Activated naive CD4-positive, alpha-beta T cell treated with anti-CD3 and anti-CD28 coated beads for 36 hours (primary cell): ENCODE results near the gene CHRNB2. TPM values are rescaled to one million over a fixed set of nuclear protein-coding genes. Genes with fewer than 3 reads are reported as not detected.
A peak's percentile ranks its signal among the peaks of the same experiment; 100 is the strongest.

ENCODE experiments used
- CTCF ChIA-PET: fragments of 350-600 bp; sonication (Branson Sonifier 250); formaldehyde crosslinking; loops from one replicate; lab custom pipeline; 2021; ENCODE audit warnings: antibody characterized with exemption; lab: Charles Lee
- DNase-seq: peaks from one replicate; pipeline ENCODE4 v3.0.0-alpha.2; 2020
- H3K27ac Mint-ChIP-seq: one replicate; pipeline ENCODE4 v1.8.0; 2021; ENCODE audit warnings: mild to moderate bottlenecking, mixed read lengths
- H3K27me3 Mint-ChIP-seq: one replicate; pipeline ENCODE4 v1.8.0; 2021; ENCODE audit warnings: low read depth, mixed read lengths
- H3K36me3 Mint-ChIP-seq: one replicate; pipeline ENCODE4 v1.8.0; 2021; ENCODE audit warnings: low read depth, mixed read lengths
- H3K4me1 Mint-ChIP-seq: one replicate; pipeline ENCODE4 v1.8.0; 2021; ENCODE audit warnings: low read depth, mixed read lengths
- H3K4me3 Mint-ChIP-seq: one replicate; pipeline ENCODE4 v1.8.0; 2021; ENCODE audit warnings: mild to moderate bottlenecking, moderate library complexity, mixed read lengths
- H3K9me3 Mint-ChIP-seq: one replicate; pipeline ENCODE4 v1.8.0; 2021; ENCODE audit warnings: mixed read lengths
- intact Hi-C: fragments of 100-400 bp; cut with micrococcal nuclease; formaldehyde crosslinking; loops from one replicate; pipeline ENCODE4 v1.15.1; 2023
- total RNA-seq, 2 experiments: library from RNA; stranded (reverse); gene quantifications; one replicate each; pipeline ENCODE4 v1.2.3, GENCODE V29; 2021

Gene CHRNB2
- total RNA-seq, 2 experiments from 2014 or later: not detected

DNA sequence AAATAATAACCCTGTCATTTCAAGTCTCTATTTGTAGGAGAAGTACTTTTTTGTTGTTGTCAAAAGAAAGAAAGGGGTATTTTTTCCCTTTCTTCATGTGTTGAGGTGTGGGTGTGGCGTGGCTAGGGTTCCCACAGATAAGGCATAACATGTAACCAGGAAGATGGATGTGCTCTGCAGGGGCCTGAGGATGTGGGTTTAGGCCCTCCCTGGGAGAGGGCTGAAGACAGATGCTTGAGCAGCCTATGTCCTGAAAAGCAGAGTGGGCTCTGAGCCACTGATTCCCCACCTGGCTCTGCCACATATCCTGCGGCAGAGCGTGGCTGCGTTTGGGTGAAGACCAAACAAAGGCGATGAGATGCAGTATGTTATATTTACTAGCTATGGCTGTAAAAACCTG is 54.3 kb downstream of the CHRNB2 start:
- CTCF ChIA-PET: interaction anchor here (0.6 kb wide), 1 partner anchor 365 kb away, joined by 3 read pairs; no protein-coding TSS in a partner anchor
- H3K36me3 Mint-ChIP-seq: peaks cover 3% of the 10 kb centered on the region
- no peaks in the 10 kb centered on the region for H3K27me3 Mint-ChIP-seq
- peaks cover 58% of the 10 kb centered on the region for H3K4me1 Mint-ChIP-seq
- no peaks in the 10 kb centered on the region for H3K9me3 Mint-ChIP-seq
- no peak for DNase-seq
- intact Hi-C loops: no loop called here
- H3K4me3 Mint-ChIP-seq: no peak overlapping the region
- H3K27ac Mint-ChIP-seq: no peak overlapping the region

DNA sequence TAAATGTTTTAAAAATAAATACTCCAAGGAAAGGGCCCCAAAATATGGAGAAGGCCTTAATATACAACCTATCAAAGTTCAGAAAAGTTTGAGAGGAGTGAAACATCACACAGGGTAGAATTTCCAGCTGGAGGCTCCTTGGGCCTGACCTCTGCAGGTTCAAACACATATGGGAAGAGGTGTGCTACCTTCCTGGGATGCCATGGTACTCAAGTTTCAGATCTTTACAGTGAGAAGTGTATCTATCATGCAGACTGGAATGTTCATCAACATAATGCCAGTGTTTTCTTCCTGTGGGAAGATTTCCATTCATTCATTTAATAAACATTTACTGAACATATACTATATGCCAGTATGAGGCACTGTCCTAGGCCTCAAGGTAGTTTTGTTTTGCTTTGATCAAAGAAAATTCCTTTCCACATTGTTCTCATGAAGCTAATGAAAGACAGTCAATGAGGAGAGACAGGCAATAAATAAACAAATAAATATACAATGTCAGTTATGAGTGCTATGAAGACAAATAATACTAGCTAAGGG is 55.0 kb downstream of the CHRNB2 start:
- intact Hi-C loops: no loop called here
- no peak for DNase-seq
- Mint-ChIP-seq H3K27me3 (no peaks in the 10 kb centered on the region), H3K4me3 (no peak overlapping the region), H3K4me1 (peaks cover 55% of the 10 kb centered on the region), H3K9me3 (no peaks in the 10 kb centered on the region), H3K36me3 (peaks cover 5% of the 10 kb centered on the region), H3K27ac (no peak overlapping the region)
- CTCF ChIA-PET: interaction anchor here (0.7 to 1.0 kb wide), 2 partner anchors 11 to 12 kb away, joined by 3 to 4 read pairs; no protein-coding TSS in a partner anchor

DNA sequence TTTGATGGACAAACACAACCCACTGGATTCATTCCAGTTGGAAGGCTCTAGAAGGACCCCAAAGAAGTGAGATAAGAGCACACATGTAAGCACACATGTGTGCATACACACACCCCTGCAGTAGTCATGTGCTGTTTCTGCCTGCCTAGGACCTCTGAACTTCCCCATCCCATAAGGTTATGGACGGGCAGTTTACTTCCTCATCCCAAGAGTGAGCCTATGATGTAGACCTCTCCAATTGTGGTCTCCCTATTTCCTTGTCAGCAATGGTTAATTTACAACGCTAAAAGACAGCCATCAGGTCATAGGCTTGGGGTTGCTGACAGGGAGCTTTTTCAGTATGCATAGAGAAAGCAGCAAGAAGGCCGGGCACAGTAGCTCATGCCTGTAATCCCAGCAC is 55.8 kb downstream of the CHRNB2 start:
- H3K4me1 Mint-ChIP-seq: peaks cover 54% of the 10 kb centered on the region
- H3K27ac Mint-ChIP-seq: no peak overlapping the region
- H3K9me3 Mint-ChIP-seq: no peaks in the 10 kb centered on the region

DNA sequence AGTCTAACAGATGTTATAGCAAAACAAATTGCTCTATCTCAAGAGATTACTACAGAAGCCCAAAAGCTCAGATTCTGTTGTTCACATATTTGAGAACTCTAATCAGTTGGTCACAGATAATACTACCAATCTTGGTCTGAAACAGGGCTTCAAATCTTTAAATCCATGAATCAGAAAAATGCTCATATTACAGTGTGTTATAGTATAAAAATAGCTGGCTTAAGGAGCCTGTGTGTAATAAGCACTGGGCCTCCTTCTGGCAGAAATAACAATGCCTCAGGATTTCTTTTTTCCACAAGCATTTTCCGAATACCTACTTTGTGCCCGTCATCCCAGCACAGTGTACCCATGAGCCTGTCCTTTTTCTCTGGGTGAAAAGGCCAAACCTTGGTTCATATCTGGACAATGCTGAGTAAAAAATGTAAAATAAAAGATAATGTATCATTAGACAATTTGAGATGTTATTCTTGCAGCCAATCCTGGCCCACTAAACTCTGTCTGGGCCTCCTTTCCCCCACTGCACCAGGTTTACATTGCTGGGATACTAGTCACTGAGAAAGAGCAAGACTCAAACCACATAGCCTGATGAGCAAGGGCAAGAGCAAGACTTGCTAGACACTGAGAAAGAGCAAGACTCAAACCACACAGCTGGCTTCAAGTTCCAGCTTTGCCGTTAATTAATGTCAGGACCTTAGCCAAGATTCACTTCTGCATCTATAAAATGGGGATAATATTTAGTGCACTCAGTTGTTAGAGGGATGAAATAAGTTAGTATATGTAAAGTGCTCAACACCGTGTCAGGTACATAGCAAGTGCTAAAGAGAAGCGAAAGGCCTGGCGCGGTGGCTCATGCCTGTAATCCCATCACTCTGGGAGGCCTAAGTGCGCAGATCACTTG is 57.4 kb downstream of the CHRNB2 start:
- Mint-ChIP-seq H3K4me1 (peaks cover 51% of the 10 kb centered on the region), H3K4me3 (no peak overlapping the region), H3K9me3 (peaks cover 10% of the 10 kb centered on the region), H3K27me3 (no peaks in the 10 kb centered on the region), H3K27ac (no peak overlapping the region), H3K36me3 (peaks cover 5% of the 10 kb centered on the region)
- no peak for DNase-seq
- CTCF ChIA-PET: interaction anchor here (0.8 to 2.3 kb wide), 2 partner anchors 15 to 122 kb away, joined by 3 to 10 read pairs; no protein-coding TSS in a partner anchor
- intact Hi-C loops: no loop called here

More for the DNA sequence above, 55.8 kb downstream of the CHRNB2 start:
- Mint-ChIP-seq H3K27me3 (no peaks in the 10 kb centered on the region), H3K36me3 (peaks cover 4% of the 10 kb centered on the region), H3K4me3 (no peak overlapping the region)
- intact Hi-C loops: no loop called here
- CTCF ChIA-PET: interaction anchor here (0.7 to 1.0 kb wide), 2 partner anchors 10 to 13 kb away, joined by 3 to 4 read pairs; no protein-coding TSS in a partner anchor
- no peak for DNase-seq

DNA sequence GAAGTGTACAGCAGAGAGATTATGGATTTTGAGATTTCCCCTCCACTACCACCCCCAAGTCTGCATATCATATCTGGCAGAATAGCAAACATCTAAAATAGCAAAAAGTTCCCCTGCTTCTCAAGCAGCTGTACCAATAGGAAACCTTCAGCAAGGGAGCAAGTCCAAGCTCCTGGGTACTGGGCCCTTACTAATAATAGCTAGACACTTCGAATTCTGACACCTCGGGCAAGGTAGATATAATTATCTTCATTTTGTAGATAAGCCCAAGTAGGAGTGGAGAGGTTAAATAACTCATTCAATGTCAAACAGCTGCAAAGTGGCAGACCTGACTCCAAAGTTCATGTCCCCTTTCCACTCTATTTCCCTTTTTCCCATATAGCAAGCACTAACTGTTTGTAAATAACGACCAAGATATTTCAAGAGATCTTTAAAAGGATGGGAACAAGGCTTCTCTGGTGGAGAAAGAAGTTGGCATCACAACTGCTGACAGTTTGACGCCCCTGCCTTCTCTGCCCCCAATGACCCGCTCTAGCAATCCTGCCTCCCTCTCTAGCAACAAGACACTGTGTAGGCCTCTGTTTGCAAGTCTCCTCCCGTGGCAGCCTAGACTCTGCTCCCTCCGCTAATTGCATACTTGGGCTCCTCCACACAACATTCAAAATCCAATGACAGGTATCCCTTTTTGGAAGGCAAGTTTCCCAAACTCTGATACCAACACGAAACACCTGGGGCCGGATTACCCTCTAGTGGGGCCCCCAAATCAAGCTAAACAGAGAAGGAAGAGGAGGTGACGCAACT is 59.1 kb downstream of the CHRNB2 start:
- Mint-ChIP-seq H3K9me3 (peaks cover 11% of the 10 kb centered on the region), H3K36me3 (peaks cover 5% of the 10 kb centered on the region), H3K4me3 (peak overlapping the region; percentile 98), H3K4me1 (peaks cover 50% of the 10 kb centered on the region), H3K27ac (peak overlapping the region; percentile 99), H3K27me3 (no peaks in the 10 kb centered on the region)
- intact Hi-C loops: loop anchor here (1.0 kb wide), 2 partner anchors 17 to 67 kb away; no protein-coding TSS in a partner anchor
- DNase-seq: no peak
- CTCF ChIA-PET: interaction anchor here (0.5 to 2.3 kb wide), 3 partner anchors 16 to 644 kb away, joined by 3 to 10 read pairs (median 4); no protein-coding TSS in a partner anchor

DNA sequence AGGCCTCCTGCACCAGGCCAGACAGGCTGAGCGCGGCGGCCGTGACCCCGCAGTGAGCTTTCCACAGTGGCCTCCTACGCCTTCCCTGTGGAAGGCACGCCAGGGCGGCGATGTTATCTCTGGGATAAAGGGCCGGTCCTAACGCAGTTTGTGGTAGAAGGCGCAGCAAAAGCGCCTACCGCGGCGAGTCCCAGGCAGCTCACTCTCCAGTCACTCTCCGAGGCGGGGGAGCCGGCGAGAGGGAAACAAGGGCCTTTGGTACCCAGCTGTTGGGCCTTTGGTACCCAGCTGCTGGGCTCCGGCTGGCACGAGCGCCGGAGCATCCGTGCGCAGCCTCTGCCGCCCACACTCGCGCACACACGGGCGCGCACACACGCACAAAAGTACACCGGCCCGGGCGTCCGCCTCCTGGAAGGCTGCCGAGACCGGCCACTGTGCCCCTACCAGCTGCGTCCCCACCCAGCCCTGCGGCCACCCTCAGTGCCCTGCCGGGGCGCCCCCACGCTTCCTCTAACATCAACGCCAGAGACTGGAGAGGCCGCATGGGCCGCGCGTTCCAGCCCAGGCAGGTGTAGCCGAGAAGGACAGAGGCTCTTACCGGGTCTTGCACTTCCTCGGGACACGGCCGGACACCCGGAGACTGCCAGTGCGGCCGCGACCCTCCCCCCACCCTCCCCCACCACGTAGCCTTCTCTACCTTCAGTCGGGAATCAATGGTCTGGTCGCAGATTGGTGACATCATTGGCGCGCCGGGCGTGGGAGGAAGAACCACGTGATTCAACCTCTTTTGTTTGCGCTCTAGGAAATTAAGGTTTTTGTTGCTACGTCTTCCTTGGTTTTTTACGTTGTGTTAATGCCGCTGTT is 59.9 kb downstream of the CHRNB2 start:
- Mint-ChIP-seq H3K36me3 (peaks cover 5% of the 10 kb centered on the region), H3K4me1 (peaks cover 41% of the 10 kb centered on the region), H3K9me3 (peaks cover 11% of the 10 kb centered on the region), H3K27me3 (no peaks in the 10 kb centered on the region), H3K4me3 (peak overlapping the region; percentile 98), H3K27ac (peak overlapping the region; percentile 99)
- CTCF ChIA-PET: interaction anchor here (2.3 kb wide), 1 partner anchor 17 kb away, joined by 10 read pairs; no protein-coding TSS in a partner anchor
- intact Hi-C loops: loop anchor here (1.0 kb wide), 2 partner anchors 18 to 68 kb away; no protein-coding TSS in a partner anchor
- DNase-seq: peak; percentile 97

DNA sequence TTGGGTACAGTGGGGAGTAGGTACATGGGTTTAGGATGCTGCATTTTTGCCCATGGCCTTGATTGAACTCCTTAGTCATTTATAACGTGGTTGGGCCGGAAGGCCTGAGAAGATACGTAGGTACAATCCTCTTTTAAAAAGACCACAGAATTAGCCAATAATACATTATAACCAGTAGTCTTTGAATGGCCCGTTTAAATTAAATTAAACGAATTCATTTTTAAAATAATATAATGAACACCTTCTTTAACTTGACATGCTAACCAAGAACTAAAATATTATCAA is 60.5 kb downstream of the CHRNB2 start:
- H3K9me3 Mint-ChIP-seq: peaks cover 11% of the 10 kb centered on the region

DNA sequence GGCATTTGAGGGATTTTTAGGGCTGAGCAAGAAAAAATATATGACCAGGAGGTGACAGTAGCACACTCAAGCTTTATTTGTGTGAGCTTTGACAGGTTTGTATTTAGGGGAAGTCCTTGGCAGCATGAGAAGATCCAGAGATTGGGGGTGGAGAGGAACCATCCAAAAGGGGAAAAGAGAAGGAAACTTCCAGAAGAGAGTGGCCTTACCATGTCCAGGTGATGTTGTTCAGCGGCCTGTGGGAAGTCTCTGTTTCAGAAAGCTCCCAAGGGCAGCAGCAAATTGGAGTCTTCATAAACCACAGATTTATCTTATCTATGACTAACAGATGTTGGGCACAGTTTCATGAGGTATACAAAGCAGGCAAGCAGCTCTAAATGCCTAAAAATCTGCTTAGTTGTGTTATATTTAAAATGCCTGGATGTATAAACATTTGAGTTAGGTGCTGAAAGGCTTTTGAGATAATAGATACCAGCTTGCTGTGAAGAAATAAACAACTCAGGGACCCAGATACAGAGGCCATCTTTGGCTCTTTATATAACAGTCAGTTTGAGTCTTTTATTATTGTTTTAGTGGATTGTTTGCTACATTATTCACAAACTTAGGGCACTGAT is 61.6 kb downstream of the CHRNB2 start:
- peaks cover 27% of the 10 kb centered on the region for H3K4me1 Mint-ChIP-seq
- no peaks in the 10 kb centered on the region for H3K27me3 Mint-ChIP-seq
- peaks cover 11% of the 10 kb centered on the region for H3K9me3 Mint-ChIP-seq
- CTCF ChIA-PET: interaction anchor here (0.5 to 1.1 kb wide), 2 partner anchors 22 to 456 kb away, joined by 3 to 5 read pairs; no protein-coding TSS in a partner anchor
- peaks cover 5% of the 10 kb centered on the region for H3K36me3 Mint-ChIP-seq
- no peak overlapping the region for H3K4me3 Mint-ChIP-seq
- intact Hi-C loops: no loop called here
- DNase-seq: no peak
- H3K27ac Mint-ChIP-seq: no peak overlapping the region

More for the DNA sequence above, 60.5 kb downstream of the CHRNB2 start:
- DNase-seq: no peak
- Mint-ChIP-seq H3K4me1 (peaks cover 36% of the 10 kb centered on the region), H3K27ac (peak overlapping the region; percentile 99), H3K36me3 (peaks cover 5% of the 10 kb centered on the region), H3K27me3 (no peaks in the 10 kb centered on the region), H3K4me3 (peak overlapping the region; percentile 98)
- CTCF ChIA-PET: no interaction called here
- intact Hi-C loops: no loop called here

Other genes with a start within 250 kb of the CHRNB2 start
- not detected for gene AQP10, start 246.7 kb upstream of the CHRNB2 start, total RNA-seq
- gene ATP8B2, start 242.3 kb upstream of the CHRNB2 start, total RNA-seq: 10 to 100 TPM; 28.2 to 28.7 TPM
- 10 to 100 TPM; 17.3 to 25.9 TPM for gene IL6R, start 162.4 kb upstream of the CHRNB2 start, total RNA-seq
- gene TDRD10, start 65.6 kb upstream of the CHRNB2 start, total RNA-seq: not detected
- gene SHE, start 65.4 kb upstream of the CHRNB2 start, total RNA-seq: not detected
- gene UBE2Q1, start 9.1 kb upstream of the CHRNB2 start, total RNA-seq: 10 to 100 TPM; 79.2 to 84.6 TPM
- 100 to 1,000 TPM; 301 to 313 TPM for gene ADAR, start 40.4 kb downstream of the CHRNB2 start, total RNA-seq